GM19438 (cell line): Measurements from ENCODE around the gene ABHD5.

ENCODE experiments used
- ATAC-seq: cut with Tn5 transposase; IDR thresholded peaks from one replicate; pipeline ENCODE4 v1.9.1; 2021; ENCODE audit warnings: low read depth; ENCODE audit not compliant: unreplicated experiment

Gene ABHD5

GRCh38 chr3:43773273-43774094 is 82.7 kb downstream of the ABHD5 start:
- no peak for ATAC-seq

GRCh38 chr3:43774799-43775198 is 84.1 kb downstream of the ABHD5 start:
- no peak for ATAC-seq

- ATAC-seq: no peak
Observed at GRCh38 chr3:43776101-43776500, 85.4 kb downstream of the ABHD5 start.

- ATAC-seq: no peak
Observed at GRCh38 chr3:43779850-43780249, 89.1 kb downstream of the ABHD5 start.

GRCh38 chr3:43782541-43782940 is 91.8 kb downstream of the ABHD5 start:
- no peak for ATAC-seq
